ENCODE data around the gene GRID2.

Gene GRID2

GRCh38 chr4:93749292-93749761 is 1445.6 kb downstream of the GRID2 start:
- DNase-seq (ENCODE audit: low spot score), result no peak

GRCh38 chr4:93751411-93751810 is 1447.6 kb downstream of the GRID2 start:
- DNase-seq (ENCODE audit: low spot score), result peak; percentile 56

- no peak for DNase-seq (ENCODE audit: low spot score)
These were observed 1452.3 kb downstream of the GRID2 start for GRCh38 chr4:93756101-93756500.

DNA sequence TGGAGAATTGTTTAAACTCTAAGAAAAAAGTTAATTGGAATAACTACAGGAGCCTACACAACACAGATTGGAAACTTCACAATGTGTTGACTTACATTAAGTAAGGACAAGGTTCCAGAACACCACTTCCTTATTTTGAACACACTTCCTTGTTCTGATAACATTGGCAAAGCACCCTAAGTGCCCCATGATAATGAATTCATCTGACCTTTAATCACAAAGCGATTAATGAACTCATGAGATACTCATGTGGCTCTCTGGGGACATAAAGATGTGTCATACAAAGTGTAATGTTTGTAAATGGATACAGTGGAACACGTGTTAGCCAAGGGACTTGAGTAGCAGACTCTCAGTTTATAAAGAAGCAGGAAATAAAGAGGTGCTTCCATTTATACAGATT is 1455.7 kb downstream of the GRID2 start:
- DNase-seq (ENCODE audit: low spot score), result no peak

GRCh38 chr4:93760284-93760683 is 1456.5 kb downstream of the GRID2 start:
- DNase-seq (ENCODE audit: low spot score), result no peak

GRCh38 chr4:93761286-93761685 is 1457.5 kb downstream of the GRID2 start:
- DNase-seq (ENCODE audit: low spot score), result no peak

- DNase-seq (ENCODE audit: low spot score), result peak; percentile 70
These were observed 1461.0 kb downstream of the GRID2 start for GRCh38 chr4:93764639-93765246.

DNA sequence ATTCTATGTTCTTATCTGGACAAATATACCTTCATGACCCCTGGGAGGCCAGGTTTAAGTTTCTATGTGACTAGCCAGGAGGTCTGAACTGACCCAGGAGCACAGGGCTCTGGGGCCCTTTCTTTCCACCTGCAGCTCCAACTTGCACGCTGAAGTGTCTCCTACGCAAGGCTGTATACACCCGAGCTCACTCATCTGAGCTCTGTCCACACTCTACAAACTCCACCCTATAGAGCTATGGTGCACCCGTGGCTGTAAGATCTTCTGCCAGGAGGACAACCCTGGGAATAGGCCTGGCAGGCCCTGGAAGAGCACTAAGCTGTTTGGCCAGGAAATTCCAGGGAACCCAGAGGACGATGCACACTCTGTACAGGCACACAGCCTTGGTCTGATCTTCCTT is 1464.2 kb downstream of the GRID2 start:
- no peak for DNase-seq (ENCODE audit: low spot score)

GRCh38 chr4:93770201-93770600 is 1466.4 kb downstream of the GRID2 start:
- DNase-seq (ENCODE audit: low spot score), result no peak

DNA sequence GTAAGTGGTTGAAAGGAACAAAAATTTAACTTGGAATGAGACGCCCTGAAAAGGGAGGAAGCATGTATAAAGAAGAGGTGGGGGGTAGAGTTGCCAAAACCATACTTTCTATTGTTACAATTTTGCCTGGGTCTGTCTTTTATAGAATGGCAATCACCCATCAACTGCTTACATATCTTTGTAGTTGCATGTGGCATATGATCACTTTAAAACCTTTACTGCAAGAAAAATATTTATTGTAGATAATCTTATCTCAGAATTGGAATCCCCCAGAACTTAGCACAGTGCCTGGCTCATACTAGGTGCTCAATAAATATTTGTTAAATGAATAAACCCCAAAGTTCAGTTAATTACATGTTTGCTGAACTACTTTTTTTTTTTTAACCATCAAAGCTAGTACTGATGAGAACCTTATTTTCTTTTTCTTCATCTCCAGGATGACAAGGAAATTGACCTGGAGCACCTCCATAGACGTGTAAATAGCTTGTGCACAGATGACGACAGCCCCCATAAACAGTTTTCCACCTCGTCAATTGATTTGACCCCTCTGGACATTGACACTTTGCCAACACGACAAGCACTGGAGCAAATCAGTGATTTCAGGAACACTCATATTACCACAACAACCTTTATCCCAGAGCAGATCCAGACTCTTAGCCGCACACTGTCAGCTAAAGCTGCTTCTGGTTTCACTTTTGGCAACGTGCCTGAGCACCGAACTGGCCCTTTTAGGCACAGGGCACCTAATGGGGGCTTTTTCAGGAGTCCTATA is 1468.1 kb downstream of the GRID2 start:
- DNase-seq (ENCODE audit: low spot score), result no peak

GRCh38 chr4:93772858-93773257 is 1469.1 kb downstream of the GRID2 start:
- DNase-seq (ENCODE audit: low spot score), result no peak

DNA sequence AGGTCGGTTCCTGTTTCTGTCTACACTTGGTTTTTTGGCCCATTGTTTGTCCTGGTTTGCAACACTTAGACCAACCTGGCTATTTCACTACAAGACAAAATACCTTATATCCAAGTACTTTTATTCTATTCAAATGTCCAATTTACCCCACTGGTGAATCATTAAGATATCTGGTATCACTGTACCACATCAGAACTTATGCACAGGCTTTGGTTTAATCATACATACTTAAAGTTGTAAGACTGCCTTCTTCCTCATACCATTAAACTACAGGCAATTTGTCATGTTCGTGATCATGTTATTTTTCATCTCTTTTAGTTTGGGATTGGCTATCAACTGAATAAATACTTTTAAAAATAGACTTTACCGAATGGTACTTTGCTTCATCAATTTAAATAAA is 1471.8 kb downstream of the GRID2 start:
- no peak for DNase-seq (ENCODE audit: low spot score)

DNA sequence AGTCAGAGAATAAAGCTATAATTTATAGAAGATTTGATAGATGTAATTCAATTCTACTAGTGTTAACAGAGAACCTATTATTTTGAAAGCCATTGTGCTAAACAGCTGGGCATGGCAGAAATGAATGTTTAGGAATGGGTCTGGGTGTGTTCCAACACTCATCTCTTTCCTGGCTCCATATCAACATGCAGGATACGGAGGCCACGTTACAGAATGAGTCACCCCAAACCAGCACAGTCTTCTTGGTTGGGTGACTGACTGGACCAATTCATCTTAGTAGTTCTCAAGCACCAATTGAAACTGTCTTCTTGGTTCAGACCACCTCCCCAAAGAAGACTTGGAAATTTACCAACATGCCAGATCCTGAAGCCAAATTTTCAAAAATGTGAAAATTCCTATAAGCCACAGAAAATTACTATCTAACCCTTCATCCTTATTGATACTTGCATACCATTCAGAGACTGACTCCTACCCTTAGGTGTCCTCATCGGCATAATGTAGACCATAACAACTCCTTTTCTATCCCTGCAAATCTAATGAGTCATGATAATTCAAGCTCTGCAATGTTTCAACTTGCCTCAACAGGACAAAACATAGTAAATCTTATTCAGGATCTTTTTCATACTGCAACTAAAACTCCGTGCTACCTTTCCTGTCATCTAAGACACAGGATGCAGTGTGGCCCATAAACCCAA is 1472.8 kb downstream of the GRID2 start:
- no peak for DNase-seq (ENCODE audit: low spot score)

- DNase-seq (ENCODE audit: low spot score), result no peak
These were observed 1473.3 kb downstream of the GRID2 start for GRCh38 chr4:93777081-93777460.

DNA sequence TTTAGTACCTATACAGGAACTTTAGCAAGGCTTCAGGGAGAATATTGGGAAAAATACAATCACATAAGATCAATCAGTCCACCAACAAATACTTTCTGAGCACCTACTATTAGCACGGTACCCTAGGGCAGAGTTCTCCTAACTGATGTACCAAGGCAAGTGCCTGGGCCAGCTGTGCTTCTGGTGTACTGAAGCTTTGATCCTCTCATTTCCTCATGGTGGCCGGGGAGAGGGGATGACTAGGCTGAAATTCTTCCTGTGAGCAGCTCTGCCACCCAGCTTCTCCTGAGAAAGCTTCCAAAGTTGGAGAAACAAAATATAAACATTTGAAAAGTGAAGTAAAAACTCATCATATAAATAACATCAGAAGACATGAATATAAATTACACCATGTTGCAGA is 1475.5 kb downstream of the GRID2 start:
- no peak for DNase-seq (ENCODE audit: low spot score)

DNA sequence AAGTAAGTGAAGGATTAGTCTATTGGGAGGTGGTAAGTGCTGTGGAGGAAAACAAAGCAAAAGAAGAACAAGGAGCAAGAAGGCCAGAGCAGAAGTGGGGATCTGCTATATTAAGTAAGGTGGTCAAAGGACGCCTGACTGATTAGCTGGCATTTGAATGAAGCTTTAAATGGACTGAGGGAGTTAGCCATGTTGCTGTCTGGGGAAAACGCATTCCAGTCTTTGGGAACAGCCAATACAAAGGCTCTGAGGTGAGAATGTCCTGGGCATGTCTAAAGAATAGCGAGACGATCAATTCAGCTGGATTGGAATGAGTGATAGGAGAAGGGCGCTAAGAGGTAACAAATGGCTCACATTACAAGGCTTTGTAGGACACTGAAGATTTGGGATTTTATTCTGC is 1476.3 kb downstream of the GRID2 start:
- DNase-seq (ENCODE audit: low spot score), result no peak

- no peak for DNase-seq (ENCODE audit: low spot score)
These were observed 1477.4 kb downstream of the GRID2 start for GRCh38 chr4:93781198-93781597.

DNA sequence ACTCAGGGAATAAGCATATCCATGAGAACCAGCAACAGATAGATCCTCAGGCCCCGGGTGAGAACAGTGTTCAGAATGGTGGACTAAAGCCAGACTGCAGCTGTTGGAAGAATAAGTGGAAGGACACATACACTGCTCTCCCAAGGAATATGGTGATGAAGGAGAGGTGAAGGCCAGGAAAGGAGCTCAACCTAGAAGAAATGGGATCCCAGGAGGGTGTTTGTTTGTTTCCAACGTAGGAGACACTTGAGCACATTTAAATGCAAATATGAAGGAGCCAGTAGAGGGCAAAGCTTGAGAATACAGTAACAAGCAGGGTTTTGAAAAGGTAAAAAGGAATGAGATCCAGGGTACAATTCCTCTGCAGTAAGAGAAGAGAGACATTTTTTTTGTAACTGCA is 1482.4 kb downstream of the GRID2 start:
- DNase-seq (ENCODE audit: low spot score), result no peak

GRCh38 chr4:93788712-93789111 is 1484.9 kb downstream of the GRID2 start:
- peak; percentile 18 for DNase-seq (ENCODE audit: low spot score)

DNA sequence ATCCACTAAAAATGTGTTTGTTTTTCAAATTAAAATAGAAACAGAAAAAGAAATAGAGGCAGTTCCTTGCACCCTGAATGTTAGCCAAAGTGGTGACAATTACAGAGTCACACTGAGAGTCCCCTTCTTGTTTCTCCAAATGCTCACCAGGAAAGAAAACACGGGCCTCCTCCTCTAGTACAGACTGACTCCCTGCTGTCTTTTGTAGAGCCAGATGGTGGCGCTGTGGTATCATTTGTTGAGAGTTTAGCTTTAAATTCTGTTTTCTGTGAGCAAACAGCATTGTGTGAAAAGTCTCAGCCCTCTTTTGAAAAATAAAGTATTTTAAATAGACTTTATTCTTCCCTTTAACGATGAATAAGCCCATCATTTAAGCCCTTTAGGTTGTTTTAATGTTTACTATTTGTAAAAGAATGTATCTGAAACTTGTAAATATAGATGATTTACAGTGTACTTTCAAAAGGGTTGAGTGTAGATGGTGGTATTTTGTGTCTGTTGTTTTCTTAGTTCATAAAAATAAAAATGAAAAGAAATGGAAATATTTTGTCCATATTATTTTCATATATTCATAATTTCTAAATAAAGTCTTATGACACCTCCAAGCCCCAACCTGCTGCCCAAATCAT is 1487.9 kb downstream of the GRID2 start:
- DNase-seq (ENCODE audit: low spot score), result peak; percentile 78

DNA sequence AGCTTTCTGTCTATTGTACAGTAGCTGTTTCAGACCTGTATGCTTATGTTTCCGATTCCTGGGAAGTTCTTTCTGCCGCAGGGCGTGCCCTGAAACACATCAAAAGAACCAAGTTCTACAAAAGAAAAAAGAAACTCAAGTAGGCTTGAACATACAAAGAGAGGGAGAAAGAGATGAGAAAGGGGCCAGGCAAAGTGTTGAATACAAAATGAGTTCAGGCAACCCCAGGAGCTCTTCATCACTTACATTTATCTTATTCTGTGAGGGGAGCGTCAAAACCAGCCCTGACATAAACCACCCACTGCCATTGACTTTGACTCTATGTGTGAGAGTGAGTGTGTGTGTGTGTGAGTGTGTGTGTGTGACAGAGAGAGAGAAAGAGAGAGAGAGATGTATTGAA is 1498.3 kb downstream of the GRID2 start:
- DNase-seq (ENCODE audit: low spot score), result no peak

- DNase-seq (ENCODE audit: low spot score), result no peak
These were observed 1506.0 kb downstream of the GRID2 start for GRCh38 chr4:93809773-93810172.
